Tibial nerve (tissue), 3 donors: ENCODE measurements around the gene CCDC57.

Experiments
- CTCF ChIP-seq, 5 experiments: fragments of 200-600 bp in 3 of 5; fragments of 450-650 bp in 2 of 5; sonication (generic) in 3 of 5; IDR thresholded peaks; one replicate each; pipeline ENCODE4 v1.5.1; 2016 to 2019; ENCODE audit warnings: antibody characterized with exemption in 5 of 5, mild to moderate bottlenecking in 3 of 5, moderate library complexity in 2 of 5
- POLR2A ChIP-seq, 2 donors: fragments of 450-650 bp; IDR thresholded peaks; one replicate each; pipeline ENCODE4 v1.6.1; 2017; ENCODE audit warnings: antibody characterized with exemption in 2 of 2, mild to moderate bottlenecking in 2 of 2, moderate library complexity in 2 of 2

GRCh38 chr17:82224666-82225065 is 12.0 kb upstream of the CCDC57 start:
- TF ChIP-seq CTCF (IDR thresholded peaks at IDR 0.05) (no peak), POLR2A (IDR thresholded peaks at IDR 0.05) (no peak)
